Smooth muscle cell of the brain vasculature (primary cell): ENCODE results near the gene SGCD.

Source experiments
- DNase-seq: peaks from one replicate; pipeline ENCODE4 v3.0.0-alpha.2; 2012; ENCODE audit warnings: low read depth, low spot score

SGCD gene

GRCh38 chr5:156326718-156327259 lies at the start of gene SGCD:
SGCD (plus strand) TSS chr5:156327164.
- peak; percentile 44 for DNase-seq

GRCh38 chr5:156277290-156277689 lies 49.7 kb upstream of the SGCD start:
- no peak for DNase-seq

GRCh38 chr5:156295431-156295830 lies 31.5 kb upstream of the SGCD start:
- no peak for DNase-seq

- DNase-seq, result no peak
Measured at GRCh38 chr5:156310115-156310514, 16.8 kb upstream of the SGCD start.

GRCh38 chr5:156312897-156313694 lies 13.9 kb upstream of the SGCD start:
- DNase-seq, result no peak

GRCh38 chr5:156314416-156314815 lies 12.5 kb upstream of the SGCD start:
- no peak for DNase-seq

GRCh38 chr5:156322666-156323065 lies 4.3 kb upstream of the SGCD start:
- DNase-seq, result no peak

- no peak for DNase-seq
Measured at GRCh38 chr5:156327296-156327695, 332 bp downstream of the SGCD start.

- DNase-seq, result no peak
Measured at GRCh38 chr5:156328161-156328560, 1.2 kb downstream of the SGCD start.

GRCh38 chr5:156328766-156329165 lies 1.8 kb downstream of the SGCD start:
- no peak for DNase-seq

GRCh38 chr5:156329171-156329611 lies 2.2 kb downstream of the SGCD start:
- DNase-seq, result no peak

GRCh38 chr5:156330141-156330870 lies 3.3 kb downstream of the SGCD start:
- no peak for DNase-seq

GRCh38 chr5:156331181-156331580 lies 4.2 kb downstream of the SGCD start:
- DNase-seq, result no peak

GRCh38 chr5:156331845-156332244 lies 4.9 kb downstream of the SGCD start:
- no peak for DNase-seq

GRCh38 chr5:156332245-156332644 lies 5.3 kb downstream of the SGCD start:
- no peak for DNase-seq

- DNase-seq, result no peak
Measured at GRCh38 chr5:156339139-156339841, 12.3 kb downstream of the SGCD start.

- DNase-seq, result no peak
Measured at GRCh38 chr5:156340893-156341292, 13.9 kb downstream of the SGCD start.

- DNase-seq, result no peak
Measured at GRCh38 chr5:156350256-156350655, 23.3 kb downstream of the SGCD start.

- no peak for DNase-seq
Measured at GRCh38 chr5:156351423-156351822, 24.5 kb downstream of the SGCD start.

- DNase-seq, result no peak
Measured at GRCh38 chr5:156354571-156354970, 27.6 kb downstream of the SGCD start.

GRCh38 chr5:156356238-156356637 lies 29.3 kb downstream of the SGCD start:
- DNase-seq, result no peak

GRCh38 chr5:156359476-156359875 lies 32.5 kb downstream of the SGCD start:
- DNase-seq, result peak; percentile 6
